ENCODE data around the gene ZNF146. TPM values are rescaled to one million over a fixed set of nuclear protein-coding genes. Genes with fewer than 3 reads are reported as not detected.
"Not testable (repeated sequence)": the region's sequence is repeated elsewhere in the genome, so short reads cannot be mapped to it uniquely, and the experiment has no call there.

The ZNF146 gene
- total RNA-seq (2012; rRNA removed): 81.9 and 95.8 TPM in 2 replicates

GRCh38 chr19:36214386-36215275 lies at the start of gene ZNF146, which contains the start of gene ZNF565:
TSS of gene ZNF146 (plus strand) at chr19:36215106. CDS start at chr19:36236441, 21,335 bp downstream.
TSS of gene ZNF565 (minus strand) at chr19:36214665. CDS start at chr19:36201985, 12,680 bp downstream.
- H3K4me1 ChIP-seq (ENCODE audit: control insufficient read depth, insufficient read depth, low read length): peaks cover 10% of the 10 kb centered on the region
- H3K4me2 ChIP-seq (ENCODE audit: low read length): peak within 1 kb of the TSS; percentile 93
- no peaks in the 10 kb centered on the region for H3K9me3 ChIP-seq (replicated peaks; ENCODE audit: low read length)
- peak within 1 kb of the TSS; percentile 88 for H3K4me3 ChIP-seq (ENCODE audit: low read length)
- H3K9ac ChIP-seq (ENCODE audit: low read depth, low read length): peak within 1 kb of the TSS; percentile 99
- H3K27me3 ChIP-seq (ENCODE audit: control insufficient read depth, insufficient read depth, low read length): no peaks in the 10 kb centered on the region
- peaks cover 4% of the 10 kb centered on the region for H3K36me3 ChIP-seq (ENCODE audit: insufficient read depth, low read length)

GRCh38 chr19:36169084-36169760 lies 45.7 kb upstream of the ZNF146 start:
- Histone ChIP-seq H3K27me3 (ENCODE audit: control insufficient read depth, insufficient read depth, low read length) (no peaks in the 10 kb centered on the region), H3K9me3 (replicated peaks; ENCODE audit: low read length) (no peaks in the 10 kb centered on the region), H3K4me2 (ENCODE audit: low read length) (no peak overlapping the region), H3K4me1 (ENCODE audit: control insufficient read depth, insufficient read depth, low read length) (peaks cover 10% of the 10 kb centered on the region), H3K9ac (ENCODE audit: low read depth, low read length) (no peak overlapping the region), H3K36me3 (ENCODE audit: insufficient read depth, low read length) (no peaks in the 10 kb centered on the region), H3K4me3 (ENCODE audit: low read length) (no peak overlapping the region)

GRCh38 chr19:36172852-36173251 lies 42.1 kb upstream of the ZNF146 start:
- Histone ChIP-seq H3K9ac (ENCODE audit: low read depth, low read length) (no peak overlapping the region), H3K27me3 (ENCODE audit: control insufficient read depth, insufficient read depth, low read length) (no peaks in the 10 kb centered on the region), H3K36me3 (ENCODE audit: insufficient read depth, low read length) (no peaks in the 10 kb centered on the region), H3K4me1 (ENCODE audit: control insufficient read depth, insufficient read depth, low read length) (peaks cover 10% of the 10 kb centered on the region), H3K4me3 (ENCODE audit: low read length) (no peak overlapping the region), H3K9me3 (replicated peaks; ENCODE audit: low read length) (no peaks in the 10 kb centered on the region), H3K4me2 (ENCODE audit: low read length) (no peak overlapping the region)

GRCh38 chr19:36173846-36174245 lies 41.1 kb upstream of the ZNF146 start:
- H3K27me3 ChIP-seq (ENCODE audit: control insufficient read depth, insufficient read depth, low read length); H3K4me2 ChIP-seq (ENCODE audit: low read length); H3K9me3 ChIP-seq (replicated peaks; ENCODE audit: low read length); H3K4me1 ChIP-seq (ENCODE audit: control insufficient read depth, insufficient read depth, low read length); H3K9ac ChIP-seq (ENCODE audit: low read depth, low read length); H3K4me3 ChIP-seq (ENCODE audit: low read length); H3K36me3 ChIP-seq (ENCODE audit: insufficient read depth, low read length): not testable (repeated sequence)

GRCh38 chr19:36179077-36179476 lies 35.8 kb upstream of the ZNF146 start:
- H3K9me3 ChIP-seq (replicated peaks; ENCODE audit: low read length); H3K27me3 ChIP-seq (ENCODE audit: control insufficient read depth, insufficient read depth, low read length); H3K4me2 ChIP-seq (ENCODE audit: low read length); H3K4me1 ChIP-seq (ENCODE audit: control insufficient read depth, insufficient read depth, low read length); H3K9ac ChIP-seq (ENCODE audit: low read depth, low read length); H3K4me3 ChIP-seq (ENCODE audit: low read length): not testable (repeated sequence)
- peaks cover 13% of the 10 kb centered on the region for H3K36me3 ChIP-seq (ENCODE audit: insufficient read depth, low read length)

- Histone ChIP-seq H3K9ac (ENCODE audit: low read depth, low read length) (no peak overlapping the region), H3K4me2 (ENCODE audit: low read length) (no peak overlapping the region), H3K9me3 (replicated peaks; ENCODE audit: low read length) (no peaks in the 10 kb centered on the region), H3K36me3 (ENCODE audit: insufficient read depth, low read length) (peaks cover 13% of the 10 kb centered on the region), H3K4me1 (ENCODE audit: control insufficient read depth, insufficient read depth, low read length) (no peaks in the 10 kb centered on the region), H3K4me3 (ENCODE audit: low read length) (no peak overlapping the region), H3K27me3 (ENCODE audit: control insufficient read depth, insufficient read depth, low read length) (no peaks in the 10 kb centered on the region)
Measured at GRCh38 chr19:36182612-36183244, 32.2 kb upstream of the ZNF146 start.

- no peak overlapping the region for H3K9ac ChIP-seq (ENCODE audit: low read depth, low read length)
- no peaks in the 10 kb centered on the region for H3K27me3 ChIP-seq (ENCODE audit: control insufficient read depth, insufficient read depth, low read length)
- H3K9me3 ChIP-seq (replicated peaks; ENCODE audit: low read length): no peaks in the 10 kb centered on the region
- peaks cover 13% of the 10 kb centered on the region for H3K36me3 ChIP-seq (ENCODE audit: insufficient read depth, low read length)
- no peak overlapping the region for H3K4me3 ChIP-seq (ENCODE audit: low read length)
- no peaks in the 10 kb centered on the region for H3K4me1 ChIP-seq (ENCODE audit: control insufficient read depth, insufficient read depth, low read length)
- no peak overlapping the region for H3K4me2 ChIP-seq (ENCODE audit: low read length)
Measured at GRCh38 chr19:36183245-36183628, 31.7 kb upstream of the ZNF146 start.

- not testable (repeated sequence) for H3K4me2 ChIP-seq (ENCODE audit: low read length); H3K9me3 ChIP-seq (replicated peaks; ENCODE audit: low read length); H3K9ac ChIP-seq (ENCODE audit: low read depth, low read length); H3K4me3 ChIP-seq (ENCODE audit: low read length); H3K27me3 ChIP-seq (ENCODE audit: control insufficient read depth, insufficient read depth, low read length); H3K4me1 ChIP-seq (ENCODE audit: control insufficient read depth, insufficient read depth, low read length)
- H3K36me3 ChIP-seq (ENCODE audit: insufficient read depth, low read length): peaks cover 13% of the 10 kb centered on the region
Measured at GRCh38 chr19:36186722-36187121, 28.2 kb upstream of the ZNF146 start.

- Histone ChIP-seq H3K36me3 (ENCODE audit: insufficient read depth, low read length) (peaks cover 7% of the 10 kb centered on the region), H3K9me3 (replicated peaks; ENCODE audit: low read length) (no peaks in the 10 kb centered on the region)
Measured at GRCh38 chr19:36196249-36196648, 18.7 kb upstream of the ZNF146 start.

GRCh38 chr19:36198119-36198518 lies 16.8 kb upstream of the ZNF146 start:
- Histone ChIP-seq H3K4me1 (ENCODE audit: control insufficient read depth, insufficient read depth, low read length) (no peaks in the 10 kb centered on the region), H3K36me3 (ENCODE audit: insufficient read depth, low read length) (peaks cover 7% of the 10 kb centered on the region), H3K4me2 (ENCODE audit: low read length) (no peak overlapping the region)

More at GRCh38 chr19:36196249-36196648, 18.7 kb upstream of the ZNF146 start:
- H3K4me2 ChIP-seq (ENCODE audit: low read length): no peak overlapping the region
- H3K4me1 ChIP-seq (ENCODE audit: control insufficient read depth, insufficient read depth, low read length): no peaks in the 10 kb centered on the region
- H3K27me3 ChIP-seq (ENCODE audit: control insufficient read depth, insufficient read depth, low read length): no peaks in the 10 kb centered on the region
- no peak overlapping the region for H3K9ac ChIP-seq (ENCODE audit: low read depth, low read length)
- H3K4me3 ChIP-seq (ENCODE audit: low read length): no peak overlapping the region

GRCh38 chr19:36201684-36202083 lies 13.2 kb upstream of the ZNF146 start:
- Histone ChIP-seq H3K4me1 (ENCODE audit: control insufficient read depth, insufficient read depth, low read length) (no peaks in the 10 kb centered on the region), H3K4me3 (ENCODE audit: low read length) (no peak overlapping the region), H3K9me3 (replicated peaks; ENCODE audit: low read length) (no peaks in the 10 kb centered on the region)

More at GRCh38 chr19:36198119-36198518, 16.8 kb upstream of the ZNF146 start:
- Histone ChIP-seq H3K4me3 (ENCODE audit: low read length) (no peak overlapping the region), H3K9ac (ENCODE audit: low read depth, low read length) (no peak overlapping the region), H3K9me3 (replicated peaks; ENCODE audit: low read length) (no peaks in the 10 kb centered on the region), H3K27me3 (ENCODE audit: control insufficient read depth, insufficient read depth, low read length) (no peaks in the 10 kb centered on the region)

More at GRCh38 chr19:36201684-36202083, 13.2 kb upstream of the ZNF146 start:
- no peak overlapping the region for H3K9ac ChIP-seq (ENCODE audit: low read depth, low read length)
- peaks cover 3% of the 10 kb centered on the region for H3K36me3 ChIP-seq (ENCODE audit: insufficient read depth, low read length)
- H3K27me3 ChIP-seq (ENCODE audit: control insufficient read depth, insufficient read depth, low read length): no peaks in the 10 kb centered on the region
- H3K4me2 ChIP-seq (ENCODE audit: low read length): no peak overlapping the region
